ENCODE data around the gene SOAT1.

Gene SOAT1

GRCh38 chr1:179278920-179279319 lies 14.7 kb upstream of the SOAT1 start:
- Histone ChIP-seq H3K4me1 (ENCODE audit: control insufficient read depth, insufficient read depth, low read length, poor library complexity, severe bottlenecking) (no peaks in the 10 kb centered on the region), H3K4me3 (ENCODE audit: extremely low read depth, insufficient read depth, low read length, poor library complexity, severe bottlenecking) (no peak overlapping the region)
- WGBS, 2 experiments (ENCODE audit: insufficient coverage in 2 of 2): 95 to 100% methylated on average over 4 of the region's 5 CpGs

GRCh38 chr1:179283992-179284391 lies 9.6 kb upstream of the SOAT1 start:
- WGBS, 2 experiments (ENCODE audit: insufficient coverage in 2 of 2): 80 to 88% methylated on average over 1 of the region's 2 CpGs
- H3K27ac ChIP-seq (ENCODE audit: low read depth, low read length, severe bottlenecking): no peak overlapping the region
- H3K4me1 ChIP-seq (ENCODE audit: control insufficient read depth, insufficient read depth, low read length, poor library complexity, severe bottlenecking): no peaks in the 10 kb centered on the region
- no peaks in the 10 kb centered on the region for H3K9me3 ChIP-seq (ENCODE audit: control insufficient read depth, low read length)
- H3K36me3 ChIP-seq (ENCODE audit: control insufficient read depth, insufficient read depth, low read length): no peaks in the 10 kb centered on the region
- H3K4me3 ChIP-seq (ENCODE audit: extremely low read depth, insufficient read depth, low read length, poor library complexity, severe bottlenecking): no peak overlapping the region

More at GRCh38 chr1:179278920-179279319, 14.7 kb upstream of the SOAT1 start:
- Histone ChIP-seq H3K27ac (ENCODE audit: low read depth, low read length, severe bottlenecking) (no peak overlapping the region), H3K36me3 (ENCODE audit: control insufficient read depth, insufficient read depth, low read length) (no peaks in the 10 kb centered on the region), H3K9me3 (ENCODE audit: control insufficient read depth, low read length) (no peaks in the 10 kb centered on the region)

- no peaks in the 10 kb centered on the region for H3K9me3 ChIP-seq (ENCODE audit: control insufficient read depth, low read length)
- WGBS, 2 experiments (ENCODE audit: insufficient coverage in 2 of 2): 96 to 97% methylated on average over 6 of the region's 6 CpGs
- H3K36me3 ChIP-seq (ENCODE audit: control insufficient read depth, insufficient read depth, low read length): no peaks in the 10 kb centered on the region
- no peak overlapping the region for H3K27ac ChIP-seq (ENCODE audit: low read depth, low read length, severe bottlenecking)
- H3K4me3 ChIP-seq (ENCODE audit: extremely low read depth, insufficient read depth, low read length, poor library complexity, severe bottlenecking): no peak overlapping the region
- H3K4me1 ChIP-seq (ENCODE audit: control insufficient read depth, insufficient read depth, low read length, poor library complexity, severe bottlenecking): no peaks in the 10 kb centered on the region
Measured at GRCh38 chr1:179287946-179288345, 5.7 kb upstream of the SOAT1 start.

- Histone ChIP-seq H3K27ac (ENCODE audit: low read depth, low read length, severe bottlenecking) (no peak overlapping the region), H3K36me3 (ENCODE audit: control insufficient read depth, insufficient read depth, low read length) (no peaks in the 10 kb centered on the region), H3K9me3 (ENCODE audit: control insufficient read depth, low read length) (no peaks in the 10 kb centered on the region), H3K4me3 (ENCODE audit: extremely low read depth, insufficient read depth, low read length, poor library complexity, severe bottlenecking) (no peak overlapping the region), H3K4me1 (ENCODE audit: control insufficient read depth, insufficient read depth, low read length, poor library complexity, severe bottlenecking) (no peaks in the 10 kb centered on the region)
- WGBS, 2 experiments (ENCODE audit: insufficient coverage in 2 of 2): 54 to 57% methylated on average over 1 to 2 of the region's 2 CpGs
Measured at GRCh38 chr1:179288977-179289376, 4.6 kb upstream of the SOAT1 start.

- Histone ChIP-seq H3K9me3 (ENCODE audit: control insufficient read depth, low read length) (no peaks in the 10 kb centered on the region), H3K27ac (ENCODE audit: low read depth, low read length, severe bottlenecking) (no peak overlapping the region), H3K36me3 (ENCODE audit: control insufficient read depth, insufficient read depth, low read length) (peaks cover 5% of the 10 kb centered on the region), H3K4me3 (ENCODE audit: extremely low read depth, insufficient read depth, low read length, poor library complexity, severe bottlenecking) (peak overlapping the region; percentile 64), H3K4me1 (ENCODE audit: control insufficient read depth, insufficient read depth, low read length, poor library complexity, severe bottlenecking) (peaks cover 4% of the 10 kb centered on the region)
- no CpG with 5 or more reads among the region's 2 CpGs for WGBS, 2 experiments (ENCODE audit: insufficient coverage in 2 of 2)
Measured at GRCh38 chr1:179295164-179295755, 1.7 kb downstream of the SOAT1 start.

- H3K4me3 ChIP-seq (ENCODE audit: extremely low read depth, insufficient read depth, low read length, poor library complexity, severe bottlenecking): no peak overlapping the region
- H3K27ac ChIP-seq (ENCODE audit: low read depth, low read length, severe bottlenecking): no peak overlapping the region
- peaks cover 4% of the 10 kb centered on the region for H3K4me1 ChIP-seq (ENCODE audit: control insufficient read depth, insufficient read depth, low read length, poor library complexity, severe bottlenecking)
- H3K36me3 ChIP-seq (ENCODE audit: control insufficient read depth, insufficient read depth, low read length): peaks cover 5% of the 10 kb centered on the region
- 83 to 92% methylated on average over 2 to 4 of the region's 4 CpGs for WGBS, 2 experiments (ENCODE audit: insufficient coverage in 2 of 2)
- no peaks in the 10 kb centered on the region for H3K9me3 ChIP-seq (ENCODE audit: control insufficient read depth, low read length)
Measured at GRCh38 chr1:179296356-179297104, 2.9 kb downstream of the SOAT1 start.

GRCh38 chr1:179297105-179297378 lies 3.4 kb downstream of the SOAT1 start:
- H3K27ac ChIP-seq (ENCODE audit: low read depth, low read length, severe bottlenecking): no peak overlapping the region
- peaks cover 5% of the 10 kb centered on the region for H3K36me3 ChIP-seq (ENCODE audit: control insufficient read depth, insufficient read depth, low read length)
- H3K4me3 ChIP-seq (ENCODE audit: extremely low read depth, insufficient read depth, low read length, poor library complexity, severe bottlenecking): no peak overlapping the region
- 81 to 91% methylated on average over 2 to 3 of the region's 3 CpGs for WGBS, 2 experiments (ENCODE audit: insufficient coverage in 2 of 2)
- peaks cover 4% of the 10 kb centered on the region for H3K4me1 ChIP-seq (ENCODE audit: control insufficient read depth, insufficient read depth, low read length, poor library complexity, severe bottlenecking)
- H3K9me3 ChIP-seq (ENCODE audit: control insufficient read depth, low read length): no peaks in the 10 kb centered on the region

GRCh38 chr1:179298952-179299351 lies 5.4 kb downstream of the SOAT1 start:
- H3K9me3 ChIP-seq (ENCODE audit: control insufficient read depth, low read length): no peaks in the 10 kb centered on the region
- H3K27ac ChIP-seq (ENCODE audit: low read depth, low read length, severe bottlenecking): no peak overlapping the region
- H3K4me3 ChIP-seq (ENCODE audit: extremely low read depth, insufficient read depth, low read length, poor library complexity, severe bottlenecking): no peak overlapping the region
- H3K36me3 ChIP-seq (ENCODE audit: control insufficient read depth, insufficient read depth, low read length): peaks cover 18% of the 10 kb centered on the region
- peaks cover 4% of the 10 kb centered on the region for H3K4me1 ChIP-seq (ENCODE audit: control insufficient read depth, insufficient read depth, low read length, poor library complexity, severe bottlenecking)
- 93 to 95% methylated on average over 1 to 2 of the region's 3 CpGs for WGBS, 2 experiments (ENCODE audit: insufficient coverage in 2 of 2)

GRCh38 chr1:179300112-179300511 lies 6.5 kb downstream of the SOAT1 start:
- 83% methylated on average over 1 of the region's 1 CpG; no CpG with 5 or more reads in 1 of the 2 experiments for WGBS, 2 experiments (ENCODE audit: insufficient coverage in 2 of 2)
- Histone ChIP-seq H3K4me3 (ENCODE audit: extremely low read depth, insufficient read depth, low read length, poor library complexity, severe bottlenecking) (no peak overlapping the region), H3K27ac (ENCODE audit: low read depth, low read length, severe bottlenecking) (no peak overlapping the region), H3K36me3 (ENCODE audit: control insufficient read depth, insufficient read depth, low read length) (peaks cover 27% of the 10 kb centered on the region), H3K4me1 (ENCODE audit: control insufficient read depth, insufficient read depth, low read length, poor library complexity, severe bottlenecking) (peaks cover 4% of the 10 kb centered on the region), H3K9me3 (ENCODE audit: control insufficient read depth, low read length) (no peaks in the 10 kb centered on the region)

DNA sequence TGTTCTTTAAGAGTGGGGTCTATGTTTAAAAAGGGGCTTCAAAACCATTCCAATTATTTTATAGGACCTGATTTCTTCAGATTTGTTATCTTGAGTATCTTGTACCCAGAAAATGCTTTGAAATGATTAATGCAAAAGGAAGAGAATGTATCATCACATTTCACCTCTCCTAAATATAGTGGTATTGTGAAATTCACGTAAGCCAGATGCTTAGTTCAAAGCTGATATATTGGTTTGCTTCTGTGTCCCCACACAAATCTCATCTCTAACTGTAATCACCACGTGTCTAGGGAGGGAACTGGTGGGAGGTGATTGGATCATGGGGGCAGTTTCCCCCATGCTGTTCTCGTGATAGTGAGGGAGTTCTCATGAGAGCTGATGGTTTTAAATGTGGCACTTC lies 8.5 kb downstream of the SOAT1 start:
- 78% methylated on average over 1 of the region's 3 CpGs; no CpG with 5 or more reads in 1 of the 2 experiments for WGBS, 2 experiments (ENCODE audit: insufficient coverage in 2 of 2)
- H3K27ac ChIP-seq (ENCODE audit: low read depth, low read length, severe bottlenecking): no peak overlapping the region

GRCh38 chr1:179303200-179303785 lies 9.7 kb downstream of the SOAT1 start:
- no peak overlapping the region for H3K4me3 ChIP-seq (ENCODE audit: extremely low read depth, insufficient read depth, low read length, poor library complexity, severe bottlenecking)
- peaks cover 37% of the 10 kb centered on the region for H3K36me3 ChIP-seq (ENCODE audit: control insufficient read depth, insufficient read depth, low read length)
- no peak overlapping the region for H3K27ac ChIP-seq (ENCODE audit: low read depth, low read length, severe bottlenecking)
- peaks cover 7% of the 10 kb centered on the region for H3K4me1 ChIP-seq (ENCODE audit: control insufficient read depth, insufficient read depth, low read length, poor library complexity, severe bottlenecking)
- no peaks in the 10 kb centered on the region for H3K9me3 ChIP-seq (ENCODE audit: control insufficient read depth, low read length)
- WGBS, 2 experiments (ENCODE audit: insufficient coverage in 2 of 2): no CpG with 5 or more reads among the region's 3 CpGs

More for the DNA sequence above, 8.5 kb downstream of the SOAT1 start:
- Histone ChIP-seq H3K4me3 (ENCODE audit: extremely low read depth, insufficient read depth, low read length, poor library complexity, severe bottlenecking) (no peak overlapping the region), H3K4me1 (ENCODE audit: control insufficient read depth, insufficient read depth, low read length, poor library complexity, severe bottlenecking) (peaks cover 7% of the 10 kb centered on the region), H3K9me3 (ENCODE audit: control insufficient read depth, low read length) (no peaks in the 10 kb centered on the region), H3K36me3 (ENCODE audit: control insufficient read depth, insufficient read depth, low read length) (peaks cover 33% of the 10 kb centered on the region)

Measured in mesodermal cell (in vitro differentiated cells).